Activated CD4-positive, alpha-beta T cell treated with anti-CD3 and anti-CD28 coated beads for 4 hours (primary cell): Measurements from ENCODE around the gene RSAD1.

Experiments
- DNase-seq, 2 donors: peaks; one replicate each; pipeline ENCODE4 v3.0.0-alpha.2; 2020

RSAD1 gene

GRCh38 chr17:50498021-50498874, 19.6 kb downstream of the RSAD1 start:
- DNase-seq = no peak

- DNase-seq = no peak
Observed at GRCh38 chr17:50499270-50499669, 20.6 kb downstream of the RSAD1 start.

GRCh38 chr17:50499721-50500120, 21.1 kb downstream of the RSAD1 start:
- no peak for DNase-seq

- DNase-seq = peak; percentile 22 to 39
Observed at GRCh38 chr17:50501054-50501453, 22.4 kb downstream of the RSAD1 start.

GRCh38 chr17:50502301-50502990, 23.8 kb downstream of the RSAD1 start:
- DNase-seq = no peak

- DNase-seq = no peak
Observed at GRCh38 chr17:50505591-50506130, 27.0 kb downstream of the RSAD1 start.

GRCh38 chr17:50506298-50506697, 27.6 kb downstream of the RSAD1 start:
- DNase-seq = no peak

- DNase-seq = peak; percentile 49 to 71
Observed at GRCh38 chr17:50507871-50508572, 29.4 kb downstream of the RSAD1 start, which contains the start of gene MYCBPAP. TSS of gene MYCBPAP (plus strand) at chr17:50508439. CDS start at chr17:50508675, 236 bp downstream.

- DNase-seq = no peak
Observed at GRCh38 chr17:50508573-50509460, 30.2 kb downstream of the RSAD1 start.

GRCh38 chr17:50511058-50511457, 32.4 kb downstream of the RSAD1 start:
- peak in 1 of 2 donors; percentile 37 for DNase-seq

- DNase-seq = no peak
Observed at GRCh38 chr17:50513495-50513894, 34.8 kb downstream of the RSAD1 start.

GRCh38 chr17:50514388-50514787, 35.7 kb downstream of the RSAD1 start:
- no peak for DNase-seq

GRCh38 chr17:50514936-50515702, 36.5 kb downstream of the RSAD1 start:
- DNase-seq = no peak

- no peak for DNase-seq
Observed at GRCh38 chr17:50517011-50517410, 38.4 kb downstream of the RSAD1 start.

GRCh38 chr17:50517504-50518383, 39.1 kb downstream of the RSAD1 start:
- no peak for DNase-seq

GRCh38 chr17:50518384-50519023, 39.8 kb downstream of the RSAD1 start:
- no peak for DNase-seq

- DNase-seq = no peak
Observed at GRCh38 chr17:50519141-50519834, 40.6 kb downstream of the RSAD1 start.

- no peak for DNase-seq
Observed at GRCh38 chr17:50520483-50520882, 41.8 kb downstream of the RSAD1 start.

- no peak for DNase-seq
Observed at GRCh38 chr17:50521514-50521913, 42.9 kb downstream of the RSAD1 start.
